GM12873 (cell line): ENCODE data around the gene ATP13A4.

ENCODE experiments used
- TF ChIP-seq, protein P1 (sequence below): IDR thresholded peaks from 2 replicates; pipeline ENCODE4 v1.5.1; 2012; ENCODE audit warnings: low read depth, mild to moderate bottlenecking, moderate library complexity, low read length, control low read depth; ENCODE audit not compliant: insufficient read depth; ENCODE audit errors: missing control alignments

ATP13A4 gene

DNA sequence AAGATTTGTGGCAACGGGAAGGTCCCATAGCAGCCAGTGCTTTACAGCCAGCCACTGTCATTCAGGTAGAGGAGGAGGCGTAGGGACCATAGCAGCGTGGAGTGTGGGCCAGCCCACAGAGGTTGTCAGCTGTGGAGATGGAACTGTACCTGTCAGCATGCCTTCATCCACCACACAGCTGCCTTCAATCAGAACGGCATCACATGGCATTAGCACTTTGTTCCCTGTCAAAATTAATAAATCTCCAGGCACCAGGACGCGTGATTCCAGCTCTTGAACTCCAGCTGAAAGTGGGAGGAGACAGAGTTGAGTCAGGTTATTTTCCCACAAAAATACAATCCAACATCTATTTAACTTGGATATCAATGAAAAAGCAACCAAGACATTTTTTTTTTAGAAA is 84.0 kb downstream of the ATP13A4 start:
- TF ChIP-seq, protein P1, sequence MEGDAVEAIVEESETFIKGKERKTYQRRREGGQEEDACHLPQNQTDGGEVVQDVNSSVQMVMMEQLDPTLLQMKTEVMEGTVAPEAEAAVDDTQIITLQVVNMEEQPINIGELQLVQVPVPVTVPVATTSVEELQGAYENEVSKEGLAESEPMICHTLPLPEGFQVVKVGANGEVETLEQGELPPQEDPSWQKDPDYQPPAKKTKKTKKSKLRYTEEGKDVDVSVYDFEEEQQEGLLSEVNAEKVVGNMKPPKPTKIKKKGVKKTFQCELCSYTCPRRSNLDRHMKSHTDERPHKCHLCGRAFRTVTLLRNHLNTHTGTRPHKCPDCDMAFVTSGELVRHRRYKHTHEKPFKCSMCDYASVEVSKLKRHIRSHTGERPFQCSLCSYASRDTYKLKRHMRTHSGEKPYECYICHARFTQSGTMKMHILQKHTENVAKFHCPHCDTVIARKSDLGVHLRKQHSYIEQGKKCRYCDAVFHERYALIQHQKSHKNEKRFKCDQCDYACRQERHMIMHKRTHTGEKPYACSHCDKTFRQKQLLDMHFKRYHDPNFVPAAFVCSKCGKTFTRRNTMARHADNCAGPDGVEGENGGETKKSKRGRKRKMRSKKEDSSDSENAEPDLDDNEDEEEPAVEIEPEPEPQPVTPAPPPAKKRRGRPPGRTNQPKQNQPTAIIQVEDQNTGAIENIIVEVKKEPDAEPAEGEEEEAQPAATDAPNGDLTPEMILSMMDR: no peak

DNA sequence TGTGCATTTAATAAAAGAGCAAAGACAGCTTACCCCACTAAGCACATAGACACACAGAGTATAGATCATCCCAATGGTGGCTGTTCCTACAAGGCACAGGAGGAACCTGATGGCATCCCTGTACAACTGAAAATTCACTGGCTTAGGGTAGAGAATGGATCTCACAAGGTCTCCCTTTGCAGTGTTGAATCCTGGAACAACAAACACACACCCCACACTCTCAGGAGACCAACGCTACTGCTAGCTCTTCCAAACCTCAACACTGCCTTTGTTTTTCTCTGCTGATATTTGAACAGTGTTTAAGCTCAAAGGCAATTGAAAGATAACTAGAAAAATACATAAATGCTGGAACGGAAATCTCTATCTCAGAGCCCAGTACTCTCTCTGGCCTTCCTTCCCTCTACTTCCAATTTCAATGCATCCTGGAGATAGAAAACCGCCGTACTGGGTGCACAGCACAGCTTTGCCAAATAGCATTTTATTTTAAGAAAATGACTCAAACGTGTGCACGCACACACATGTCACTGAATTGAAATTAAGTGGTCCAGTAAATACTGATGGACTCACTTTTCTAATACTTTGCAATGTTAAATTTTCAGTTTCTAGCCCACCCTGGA is 88.6 kb downstream of the ATP13A4 start:
- TF ChIP-seq, protein P1: no peak

DNA sequence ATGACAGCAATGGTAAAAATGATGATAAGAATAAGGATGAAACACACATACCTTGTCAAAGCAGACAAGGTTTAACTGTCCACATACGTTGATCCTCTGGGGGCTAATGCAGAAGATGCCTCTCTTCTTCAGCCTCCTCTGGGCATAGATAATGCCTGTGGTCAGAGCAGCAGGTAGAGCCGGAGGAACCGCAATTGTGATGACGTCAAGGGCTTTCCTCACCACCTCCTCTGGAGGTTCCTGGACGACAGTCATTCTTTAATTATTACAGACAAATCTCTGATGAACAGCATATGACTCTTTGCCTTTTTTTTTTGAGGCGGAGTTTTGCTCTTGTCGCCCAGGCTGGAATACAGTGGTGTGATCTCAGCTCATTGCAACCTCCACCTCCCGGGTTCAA is 89.8 kb downstream of the ATP13A4 start:
- TF ChIP-seq, protein P1: no peak

DNA sequence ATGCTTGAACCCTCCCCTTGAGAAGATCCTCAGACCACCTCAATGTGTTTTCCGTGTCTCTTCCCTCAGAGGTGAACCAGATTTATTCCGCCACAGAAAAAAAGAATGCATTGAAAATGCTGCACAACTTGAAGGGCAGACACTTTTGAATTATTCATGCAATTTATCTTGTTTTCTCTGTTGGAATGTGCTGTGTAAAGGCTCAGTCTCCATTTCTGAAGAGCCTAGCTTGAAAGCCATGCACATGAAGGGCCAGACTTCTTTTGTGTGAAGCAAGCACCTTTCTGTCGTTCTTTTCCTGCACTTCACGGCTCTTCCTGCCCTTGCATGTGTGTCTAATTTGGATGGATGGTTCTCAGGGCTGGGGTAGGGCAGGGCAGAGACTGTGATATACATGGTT is 97.2 kb downstream of the ATP13A4 start:
- TF ChIP-seq, protein P1: no peak

DNA sequence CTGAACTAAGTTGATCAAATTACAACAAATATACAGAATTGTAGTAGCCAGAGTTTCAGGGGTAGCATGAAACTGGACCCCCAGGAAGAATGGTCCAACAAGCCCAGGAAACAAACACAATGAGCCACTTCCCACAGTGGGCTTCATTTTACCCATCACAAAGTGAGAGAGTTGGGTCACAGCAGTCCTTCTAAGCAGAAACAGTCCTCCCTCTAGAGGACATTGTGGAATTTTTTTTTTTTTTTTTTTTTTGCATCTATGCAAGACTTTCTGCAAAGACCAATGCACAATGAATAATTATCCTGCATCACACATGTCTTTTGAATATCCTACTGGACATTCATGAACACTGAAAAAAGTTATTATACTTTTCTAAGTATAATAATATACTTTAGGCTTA is 102.4 kb downstream of the ATP13A4 start:
- TF ChIP-seq, protein P1: peak; percentile 12

DNA sequence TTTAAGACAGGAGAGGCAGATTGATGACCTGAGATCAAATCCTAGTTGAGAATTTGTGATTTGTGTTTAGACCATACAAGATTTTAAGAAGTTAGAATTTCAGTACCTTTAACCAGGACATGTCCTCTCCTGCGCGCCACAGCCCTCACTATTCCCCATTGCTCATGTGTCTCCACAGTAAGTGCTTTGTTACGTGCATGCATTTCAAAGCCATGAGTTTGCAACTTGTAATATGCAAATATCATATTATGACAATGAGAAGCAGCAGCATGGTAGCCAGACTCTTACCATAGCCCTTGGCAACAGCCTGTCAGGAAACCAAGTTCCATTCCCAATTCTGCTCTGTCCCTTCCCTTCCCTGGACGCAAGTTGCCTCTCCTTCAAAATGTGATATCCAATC is 102.8 kb downstream of the ATP13A4 start:
- TF ChIP-seq, protein P1: no peak

DNA sequence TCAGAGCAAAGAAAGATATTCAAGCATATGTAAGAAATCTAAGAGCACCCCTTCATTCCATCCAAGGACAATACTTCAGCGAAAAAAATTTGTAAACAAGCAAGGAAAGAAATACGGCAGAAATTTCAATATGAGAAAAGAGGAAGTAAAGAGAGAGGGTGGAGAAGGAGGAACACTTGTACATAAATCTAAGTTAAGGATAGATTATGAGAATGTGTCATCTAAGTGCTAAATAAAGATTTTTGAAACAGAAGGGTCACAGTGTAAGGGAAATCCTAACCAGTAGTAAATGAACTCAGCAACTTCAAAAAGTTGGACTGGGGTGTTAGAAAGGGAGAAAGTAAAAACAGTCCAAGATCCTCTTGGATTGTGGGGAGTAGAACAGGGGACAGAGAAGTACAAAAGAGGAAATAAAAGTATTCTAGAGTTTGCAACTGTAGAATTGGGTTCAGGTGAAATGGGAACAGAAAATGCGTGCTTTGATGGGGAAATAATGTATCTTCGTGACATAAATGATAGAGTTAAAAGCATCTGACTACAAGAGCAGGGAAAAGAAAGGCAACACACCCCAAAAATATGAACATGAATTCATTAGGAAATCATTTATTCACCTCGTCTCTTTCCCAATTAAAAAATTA is 107.6 kb downstream of the ATP13A4 start:
- TF ChIP-seq, protein P1: no peak
